Liver (tissue), 9 donors: Measurements from ENCODE around the gene URI1. TPM values are rescaled to one million over a fixed set of nuclear protein-coding genes. Genes with fewer than 3 reads are reported as not detected.

Source experiments
- DNase-seq: peaks from one replicate; pipeline ENCODE4 v3.0.0-alpha.2; 2017; ENCODE audit warnings: low spot score
- H3K27ac ChIP-seq, 2 donors: one replicate each; pipeline ENCODE4 v1.7.0; 2013; ENCODE audit warnings: inconsistent platforms in 2 of 2, low read length in 2 of 2, control low read depth in 1 of 2, low read depth in 1 of 2, mild to moderate bottlenecking in 1 of 2
- H3K27me3 ChIP-seq, 4 donors: one replicate each; pipeline versions ENCODE4 v1.6.1 to v1.7.0; 2013; ENCODE audit warnings: low read length in 3 of 4, inconsistent platforms in 1 of 4, mild to moderate bottlenecking in 1 of 4, moderate library complexity in 1 of 4; ENCODE audit not compliant: control insufficient read depth in 4 of 4, insufficient read depth in 4 of 4
- H3K36me3 ChIP-seq, 4 donors: one replicate each; pipeline versions ENCODE4 v1.6.1 to v1.7.0; 2013; ENCODE audit warnings: low read length in 3 of 4, mild to moderate bottlenecking in 3 of 4, low read depth in 1 of 4, moderate library complexity in 1 of 4; ENCODE audit not compliant: control insufficient read depth in 4 of 4, insufficient read depth in 3 of 4
- H3K4me1 ChIP-seq, 4 donors: one replicate each; pipeline versions ENCODE4 v1.6.1 to v1.7.0; 2013; ENCODE audit warnings: low read length in 3 of 4, mild to moderate bottlenecking in 3 of 4, moderate library complexity in 1 of 4; ENCODE audit not compliant: control insufficient read depth in 4 of 4, insufficient read depth in 4 of 4
- H3K4me3 ChIP-seq, 3 donors: one replicate each; pipeline versions ENCODE4 v1.6.1 to v1.7.0; 2013; ENCODE audit warnings: low read length in 3 of 3, control low read depth in 1 of 3, low read depth in 1 of 3, mild to moderate bottlenecking in 1 of 3
- H3K9ac ChIP-seq, 2 donors: one replicate each; pipeline ENCODE4 v1.7.0; 2013; ENCODE audit warnings: low read length in 2 of 2, mild to moderate bottlenecking in 2 of 2, moderate library complexity in 2 of 2, control low read depth in 1 of 2, low read depth in 1 of 2
- H3K9me3 ChIP-seq, 4 donors: one replicate each; pipeline versions ENCODE4 v1.6.1 to v1.7.0; 2013; ENCODE audit warnings: low read length in 3 of 4; ENCODE audit not compliant: control insufficient read depth in 4 of 4
- ATF3 ChIP-seq: IDR thresholded peaks from 2 replicates; pipeline ENCODE4 v1.6.1; 2016; ENCODE audit warnings: antibody characterized with exemption
- CTCF ChIP-seq: fragments of 150-350 bp; IDR thresholded peaks from 2 replicates; pipeline ENCODE4 v1.5.1; 2017; ENCODE audit warnings: improper control_type of control experiment, low read depth, low read length; ENCODE audit not compliant: missing input control
- EGR1 ChIP-seq, 2 donors: IDR thresholded peaks; 2 replicates each; pipeline ENCODE4 v1.6.1; 2016 to 2018; ENCODE audit warnings: antibody characterized with exemption in 2 of 2, low read depth in 2 of 2
- FOXA1 ChIP-seq: IDR thresholded peaks from 2 replicates; pipeline ENCODE4 v1.6.1; 2016; ENCODE audit warnings: antibody characterized with exemption
- FOXA2 ChIP-seq: IDR thresholded peaks from 2 replicates; pipeline ENCODE4 v1.6.1; 2016; ENCODE audit warnings: antibody characterized with exemption
- GABPA ChIP-seq, 2 donors: IDR thresholded peaks in 1 of 2; conservative IDR thresholded peaks in 1 of 2; 2 replicates each; pipeline ENCODE4 v1.6.1; 2016; ENCODE audit warnings: antibody characterized with exemption in 2 of 2, mild to moderate bottlenecking in 1 of 2, moderate library complexity in 1 of 2
- HNF4A ChIP-seq, 2 donors: conservative IDR thresholded peaks; 2 replicates each; pipeline ENCODE4 v1.6.1; 2016; ENCODE audit warnings: antibody characterized with exemption in 2 of 2, mild to moderate bottlenecking in 2 of 2
- HNF4G ChIP-seq: IDR thresholded peaks from 2 replicates; pipeline ENCODE4 v1.6.1; 2016; ENCODE audit warnings: antibody characterized with exemption
- JUND ChIP-seq, 2 donors: IDR thresholded peaks; 2 replicates each; pipeline ENCODE4 v1.6.1; 2016; ENCODE audit warnings: antibody characterized with exemption in 2 of 2
- MAX ChIP-seq: IDR thresholded peaks from 2 replicates; pipeline ENCODE4 v1.6.1; 2016; ENCODE audit warnings: antibody characterized with exemption
- NR2F2 ChIP-seq: IDR thresholded peaks from 2 replicates; pipeline ENCODE4 v1.6.1; 2016; ENCODE audit warnings: antibody characterized with exemption
- RAD21 ChIP-seq, 2 donors: IDR thresholded peaks; 2 replicates each; pipeline ENCODE4 v1.6.1; 2016; ENCODE audit warnings: antibody characterized with exemption in 2 of 2, mild to moderate bottlenecking in 2 of 2
- REST ChIP-seq: IDR thresholded peaks from 2 replicates; pipeline ENCODE4 v1.6.1; 2016; ENCODE audit warnings: antibody characterized with exemption, mild to moderate bottlenecking
- RXRA ChIP-seq, 2 donors: IDR thresholded peaks; 2 replicates each; pipeline ENCODE4 v1.6.1; 2017 to 2018; ENCODE audit warnings: antibody characterized with exemption in 2 of 2, mild to moderate bottlenecking in 1 of 2
- SP1 ChIP-seq: IDR thresholded peaks from 2 replicates; pipeline ENCODE4 v1.6.1; 2018; ENCODE audit warnings: antibody characterized with exemption, mild to moderate bottlenecking
- TAF1 ChIP-seq: conservative IDR thresholded peaks from 2 replicates; pipeline ENCODE4 v1.6.1; 2016; ENCODE audit warnings: antibody characterized with exemption, mild to moderate bottlenecking
- YY1 ChIP-seq: IDR thresholded peaks from 2 replicates; pipeline ENCODE4 v1.6.1; 2016; ENCODE audit warnings: antibody characterized with exemption, mild to moderate bottlenecking
- ZBTB33 ChIP-seq: IDR thresholded peaks from 2 replicates; pipeline ENCODE4 v1.6.1; 2016; ENCODE audit warnings: antibody characterized with exemption
- WGBS: extraction: QIAGEN DNeasy Blood & Tissue Kit; methylation state at CpG from one replicate; pipeline ENCODE4 v1.1.7; 2013; 5-methylcytosine and 5-hydroxymethylcytosine counted together
- polyA plus RNA-seq, 2 donors: library from polyadenylated mRNA; stranded (reverse) in 1 of 2; unstranded in 1 of 2; fragments of 200-250 nt in 1 of 2; fragments of >200 nt in 1 of 2; fragmentation: Nextera tagmentation in 1 of 2; extraction: Ambion mirVana in 1 of 2; gene quantifications; one replicate each; pipeline versions ENCODE4 v1.2.1 to v1.2.3, GENCODE V29; 2013 to 2015
- total RNA-seq, 2 donors: library from RNA; depleted of rRNA; stranded (reverse); fragments of >200 nt; gene quantifications; one replicate each; pipeline ENCODE4 v1.2.3, GENCODE V29; 2014
- donor health status: healthy.
- donor health status: healthy.
- donor health status: healthy.
- donor health status: healthy.
- donor health status: healthy.

Gene URI1
- total and polyA plus RNA-seq, 4 donors: 12.2 to 29.5 (median 15.7) TPM

GRCh38 chr19:30011051-30011578 lies 69.1 kb downstream of the URI1 start:
- TF ChIP-seq MAX (no peak), TAF1 (no peak), FOXA2 (no peak), JUND (IDR thresholded peaks at IDR 0.05) (no peak), REST (no peak), NR2F2 (no peak), EGR1 (IDR thresholded peaks at IDR 0.05; ENCODE audit: low read depth in 2 of 2) (no peak), GABPA (IDR thresholded peaks at IDR 0.05 in 1 of 2, conservative IDR thresholded peaks at IDR 0.05 in 1 of 2) (no peak), HNF4G (no peak), YY1 (no peak), RXRA (IDR thresholded peaks at IDR 0.05) (no peak), SP1 (no peak), FOXA1 (no peak), RAD21 (IDR thresholded peaks at IDR 0.05) (no peak), CTCF (no peak), ZBTB33 (no peak), HNF4A (conservative IDR thresholded peaks at IDR 0.05) (no peak), ATF3 (no peak)
- no peak for DNase-seq
- Histone ChIP-seq H3K27me3 (no peaks in the 10 kb centered on the region), H3K27ac (no peak overlapping the region), H3K4me3 (no peak overlapping the region), H3K9me3 (no peaks in the 10 kb centered on the region), H3K4me1 (no peaks in the 10 kb centered on the region), H3K36me3 (peaks cover 0 to 32% (median 18%) of the 10 kb centered on the region in 4 donors), H3K9ac (no peak overlapping the region)
- WGBS: 96% methylated on average over 9 of the region's 9 CpGs
